Caco-2 (cell line): Measurements from ENCODE around the gene ERCC5. TPM values are rescaled to one million over a fixed set of nuclear protein-coding genes. Genes with fewer than 3 reads are reported as not detected.
A peak's percentile ranks its signal among the peaks of the same experiment; 100 is the strongest.

Experiments
- BruUV-seq: library from RNA; stranded (reverse); fragments of 400-500 nt; replicated peaks from 2 replicates; lab custom pipeline; 2021; lab: Mats Ljungman, UMichigan
- CTCF ChIA-PET: fragments of 300-600 bp; sonication (Branson Sonifier 250); formaldehyde crosslinking; loops from one replicate; lab custom pipeline; 2022; ENCODE audit warnings: antibody characterized with exemption; lab: Charles Lee
- POLR2A ChIA-PET: fragments of 300-600 bp; sonication (Branson Sonifier 250); formaldehyde crosslinking; loops from one replicate; lab custom pipeline; 2022; ENCODE audit warnings: antibody characterized with exemption; lab: Charles Lee
- DNase-seq, 2 experiments: peaks; one replicate each; pipeline versions ENCODE4 v3.0.0 to v3.0.0-alpha.2; 2020 to 2022
- H3K27me3 ChIP-seq: replicated peaks from 2 replicates; pipeline ENCODE4 v1.6.0; 2011; ENCODE audit warnings: low read length; ENCODE audit not compliant: control insufficient read depth, insufficient read depth
- H3K36me3 ChIP-seq: 2 replicates; pipeline ENCODE4 v1.5.1; 2011; ENCODE audit warnings: low read length; ENCODE audit not compliant: control insufficient read depth, insufficient read depth
- H3K4me1 ChIP-seq: fragments of 250-450 bp; sonication (Bioruptor Pico); 2 replicates; pipeline ENCODE4 v1.5.1; 2020; ENCODE audit warnings: mild to moderate bottlenecking
- H3K4me3 ChIP-seq: 2 replicates; pipeline ENCODE4 v1.5.1; 2011; ENCODE audit warnings: low read depth, mild to moderate bottlenecking, control low read depth, low read length
- H3K9me3 ChIP-seq: fragments of 250-450 bp; sonication (Bioruptor Pico); 2 replicates; pipeline ENCODE4 v1.5.1; 2020; ENCODE audit warnings: mild to moderate bottlenecking, moderate library complexity
- H3K27ac Mint-ChIP-seq: one replicate; pipeline ENCODE4 v1.8.0; 2022; ENCODE audit warnings: mixed read lengths; ENCODE audit not compliant: unreplicated experiment
- H3K27me3 Mint-ChIP-seq: one replicate; pipeline ENCODE4 v1.8.0; 2022; ENCODE audit warnings: mixed read lengths; ENCODE audit not compliant: insufficient read depth, unreplicated experiment
- H3K36me3 Mint-ChIP-seq: one replicate; pipeline ENCODE4 v1.8.0; 2022; ENCODE audit warnings: mild to moderate bottlenecking, mixed read lengths; ENCODE audit not compliant: insufficient read depth, unreplicated experiment
- H3K4me1 Mint-ChIP-seq: one replicate; pipeline ENCODE4 v1.8.0; 2022; ENCODE audit warnings: low read depth, mixed read lengths; ENCODE audit not compliant: unreplicated experiment
- H3K4me3 Mint-ChIP-seq: one replicate; pipeline ENCODE4 v1.8.0; 2022; ENCODE audit warnings: mild to moderate bottlenecking, moderate library complexity, mixed read lengths; ENCODE audit not compliant: unreplicated experiment
- H3K9me3 Mint-ChIP-seq: one replicate; pipeline ENCODE4 v1.8.0; 2022; ENCODE audit warnings: mixed read lengths; ENCODE audit not compliant: unreplicated experiment
- CTCF ChIP-seq, 2 experiments: fragments of 200-600 bp in 1 of 2; IDR thresholded peaks; 1 replicate in 1 of 2; 2 replicates in 1 of 2; pipeline versions ENCODE4 v1.5.1 to v1.8.0; 2011 to 2022; ENCODE audit warnings: antibody characterized with exemption in 1 of 2, control low read depth in 1 of 2, inconsistent platforms in 1 of 2, low read depth in 1 of 2, low read length in 1 of 2, mild to moderate bottlenecking in 1 of 2, moderate library complexity in 1 of 2; ENCODE audit not compliant: insufficient read depth in 1 of 2, severe bottlenecking in 1 of 2, unreplicated experiment in 1 of 2
- intact Hi-C: fragments of 100-400 bp; cut with micrococcal nuclease; formaldehyde crosslinking; loops from one replicate; pipeline ENCODE4 v1.10.0; 2022; ENCODE audit not compliant: unreplicated experiment
- total RNA-seq: library from RNA; stranded (reverse); gene quantifications from 2 replicates; pipeline ENCODE4 v1.2.3, GENCODE V29; 2022

The ERCC5 gene
- total RNA-seq, 1 experiment from 2014 or later: 31.4 TPM

- Mint-ChIP-seq H3K36me3 (peaks cover 9% of the 10 kb centered on the region), H3K27ac (peak overlapping the region; percentile 92), H3K9me3 (no peaks in the 10 kb centered on the region), H3K27me3 (no peaks in the 10 kb centered on the region), H3K4me3 (peak overlapping the region; percentile 77), H3K4me1 (no peaks in the 10 kb centered on the region)
- Histone ChIP-seq H3K4me3 (peak overlapping the region; percentile 70), H3K27me3 (no peaks in the 10 kb centered on the region), H3K9me3 (no peaks in the 10 kb centered on the region), H3K4me1 (no peaks in the 10 kb centered on the region), H3K36me3 (no peaks in the 10 kb centered on the region)
- intact Hi-C loops: loop anchor here (1.0 to 5.0 kb wide), 7 partner anchors 47 to 385 kb away; partner anchors contain the start of gene TEX30
- no TSS peak for BruUV-seq
- ChIA-PET CTCF (interaction anchor here (0.9 to 1.0 kb wide), 2 partner anchors 29 to 123 kb away, joined by 4 read pairs; no protein-coding TSS in a partner anchor), POLR2A (no interaction called here)
- TF ChIP-seq CTCF (IDR thresholded peaks at IDR 0.05; ENCODE audit: insufficient read depth in 1 of 2, low read depth in 1 of 2, low read length in 1 of 2, severe bottlenecking in 1 of 2, unreplicated experiment in 1 of 2): peak; percentile 63 to 80
- DNase-seq: peak in 1 of 2 experiments; percentile 14
These were observed 1.7 kb downstream of the ERCC5 start for GRCh38 chr13:102847272-102848234.

- TF ChIP-seq CTCF (IDR thresholded peaks at IDR 0.05; ENCODE audit: insufficient read depth in 1 of 2, low read depth in 1 of 2, low read length in 1 of 2, severe bottlenecking in 1 of 2, unreplicated experiment in 1 of 2): no peak
- Mint-ChIP-seq H3K9me3 (no peaks in the 10 kb centered on the region), H3K36me3 (peaks cover 15% of the 10 kb centered on the region), H3K27me3 (no peaks in the 10 kb centered on the region), H3K4me1 (no peaks in the 10 kb centered on the region), H3K27ac (no peak overlapping the region), H3K4me3 (no peak overlapping the region)
- ChIA-PET POLR2A (no interaction called here), CTCF (no interaction called here)
- Histone ChIP-seq H3K4me1 (no peaks in the 10 kb centered on the region), H3K27me3 (no peaks in the 10 kb centered on the region), H3K9me3 (no peaks in the 10 kb centered on the region), H3K36me3 (no peaks in the 10 kb centered on the region; the same call in 1 of the 2 replicates), H3K4me3 (no peak overlapping the region)
- intact Hi-C loops: loop anchor here (5.0 kb wide), 2 partner anchors 197 to 387 kb away; no protein-coding TSS in a partner anchor
- BruUV-seq: no TSS peak
- no peak for DNase-seq
These were observed 3.1 kb downstream of the ERCC5 start for GRCh38 chr13:102848956-102849355.

- Histone ChIP-seq H3K4me1 (no peaks in the 10 kb centered on the region), H3K27me3 (no peaks in the 10 kb centered on the region), H3K9me3 (no peaks in the 10 kb centered on the region), H3K4me3 (no peak overlapping the region), H3K36me3 (no peaks in the 10 kb centered on the region; the same call in none of the 2 replicates)
- Mint-ChIP-seq H3K9me3 (no peaks in the 10 kb centered on the region), H3K27ac (no peak overlapping the region), H3K27me3 (no peaks in the 10 kb centered on the region), H3K36me3 (peaks cover 6% of the 10 kb centered on the region), H3K4me3 (no peak overlapping the region), H3K4me1 (no peaks in the 10 kb centered on the region)
- no TSS peak for BruUV-seq
- POLR2A ChIA-PET: no interaction called here
- DNase-seq: no peak
- CTCF ChIA-PET: no interaction called here
- intact Hi-C loops: no loop called here
- TF ChIP-seq CTCF (IDR thresholded peaks at IDR 0.05; ENCODE audit: insufficient read depth in 1 of 2, low read depth in 1 of 2, low read length in 1 of 2, severe bottlenecking in 1 of 2, unreplicated experiment in 1 of 2): no peak
These were observed 6.7 kb downstream of the ERCC5 start for GRCh38 chr13:102852556-102852955.
